H9 (cell line): ENCODE measurements around the gene BMPR2. TPM values are rescaled to one million over a fixed set of nuclear protein-coding genes. Genes with fewer than 3 reads are reported as not detected.
"Not testable (repeated sequence)": the region's sequence is repeated elsewhere in the genome, so short reads cannot be mapped to it uniquely, and the experiment has no call there.

Experiments used
- DNase-seq: peaks from one replicate; pipeline ENCODE4 v3.0.0-alpha.2; 2017
- H2AFZ ChIP-seq: one replicate; pipeline ENCODE4 v1.6.1; 2013; ENCODE audit warnings: mild to moderate bottlenecking, low read length, control low read depth, moderate library complexity
- H2AK5ac ChIP-seq: 2 replicates; pipeline ENCODE4 v1.6.1; 2013; ENCODE audit warnings: low read length, control low read depth, mixed read lengths; ENCODE audit not compliant: insufficient read length
- H2BK120ac ChIP-seq: one replicate; pipeline ENCODE4 v1.6.1; 2013; ENCODE audit warnings: low read depth, mild to moderate bottlenecking, low read length, control low read depth, inconsistent platforms; ENCODE audit not compliant: poor library complexity, severe bottlenecking
- H2BK12ac ChIP-seq: 2 replicates; pipeline ENCODE4 v1.6.1; 2013; ENCODE audit warnings: low read length, control low read depth, mixed read lengths, low read depth; ENCODE audit not compliant: insufficient read length
- H2BK15ac ChIP-seq: 2 replicates; pipeline ENCODE4 v1.6.1; 2013; ENCODE audit warnings: low read depth, low read length, control low read depth
- H2BK20ac ChIP-seq: one replicate; pipeline ENCODE4 v1.6.1; 2013; ENCODE audit warnings: low read depth, mild to moderate bottlenecking, low read length, control low read depth, inconsistent platforms; ENCODE audit not compliant: poor library complexity, severe bottlenecking
- H2BK5ac ChIP-seq: 2 replicates; pipeline ENCODE4 v1.6.1; 2013; ENCODE audit warnings: low read length, control low read depth, mixed read lengths; ENCODE audit not compliant: insufficient read length
- H3K14ac ChIP-seq: 2 replicates; pipeline ENCODE4 v1.6.1; 2013; ENCODE audit warnings: low read length, control low read depth; ENCODE audit not compliant: insufficient read depth
- H3K18ac ChIP-seq: 2 replicates; pipeline ENCODE4 v1.6.1; 2013; ENCODE audit warnings: low read depth, mild to moderate bottlenecking, mixed read lengths, low read length, control low read depth; ENCODE audit not compliant: insufficient read length
- H3K23ac ChIP-seq: 2 replicates; pipeline ENCODE4 v1.6.1; 2013; ENCODE audit warnings: low read length, control low read depth, mixed read lengths, low read depth; ENCODE audit not compliant: insufficient read length
- H3K23me2 ChIP-seq: 2 replicates; pipeline ENCODE4 v1.6.1; 2013; ENCODE audit warnings: low read depth, mild to moderate bottlenecking, mixed read lengths, low read length, control low read depth; ENCODE audit not compliant: insufficient read length, poor library complexity, severe bottlenecking
- H3K27ac ChIP-seq: 2 replicates; pipeline ENCODE4 v1.5.1; 2013; ENCODE audit warnings: low read length, control low read depth, mixed read lengths, low read depth; ENCODE audit not compliant: insufficient read length
- H3K27me3 ChIP-seq: 2 replicates; pipeline ENCODE4 v1.6.1; 2013; ENCODE audit warnings: low read length, control low read depth, inconsistent platforms; ENCODE audit not compliant: insufficient read depth
- H3K4ac ChIP-seq: 2 replicates; pipeline ENCODE4 v1.6.1; 2013; ENCODE audit warnings: low read depth, mild to moderate bottlenecking, control low read depth, inconsistent platforms, low read length, moderate library complexity
- H3K4me1 ChIP-seq: 2 replicates; pipeline ENCODE4 v1.6.1; 2013; ENCODE audit warnings: low read length, control low read depth, inconsistent platforms; ENCODE audit not compliant: insufficient read depth
- H3K4me2 ChIP-seq: 2 replicates; pipeline ENCODE4 v1.6.1; 2013; ENCODE audit warnings: low read length, control low read depth, mixed read lengths; ENCODE audit not compliant: insufficient read length, insufficient read depth
- H3K56ac ChIP-seq: 2 replicates; pipeline ENCODE4 v1.6.1; 2013; ENCODE audit warnings: low read depth, mild to moderate bottlenecking, mixed read lengths, low read length, control low read depth; ENCODE audit not compliant: insufficient read length
- H3K79me1 ChIP-seq: 2 replicates; pipeline ENCODE4 v1.6.1; 2013; ENCODE audit warnings: low read depth, mild to moderate bottlenecking, moderate library complexity, low read length, control low read depth, inconsistent platforms; ENCODE audit not compliant: insufficient read depth, poor library complexity, severe bottlenecking
- H3K79me2 ChIP-seq: 2 replicates; pipeline ENCODE4 v1.6.1; 2013; ENCODE audit warnings: low read length, control low read depth, inconsistent platforms; ENCODE audit not compliant: insufficient read depth
- H3K9ac ChIP-seq: 2 replicates; pipeline ENCODE4 v1.6.1; 2013; ENCODE audit warnings: low read length, control low read depth, mixed read lengths; ENCODE audit not compliant: insufficient read length; ENCODE audit errors: extremely low read depth
- H3K9me3 ChIP-seq: one replicate; pipeline ENCODE4 v1.6.1; 2013; ENCODE audit warnings: low read depth, low read length, inconsistent platforms; ENCODE audit not compliant: control insufficient read depth
- H3T11ph ChIP-seq: one replicate; pipeline ENCODE4 v1.6.1; 2013; ENCODE audit warnings: mild to moderate bottlenecking, low read length, control low read depth, inconsistent platforms
- H4K20me1 ChIP-seq: one replicate; pipeline ENCODE4 v1.6.1; 2013; ENCODE audit not compliant: control insufficient read depth, insufficient read length, insufficient read depth
- H4K5ac ChIP-seq: 2 replicates; pipeline ENCODE4 v1.6.1; 2013; ENCODE audit warnings: low read depth, mild to moderate bottlenecking, mixed read lengths, low read length, control low read depth; ENCODE audit not compliant: insufficient read length
- H4K8ac ChIP-seq: replicated peaks from 2 replicates; pipeline ENCODE4 v1.6.1; 2013; ENCODE audit warnings: low read length, control low read depth, mixed read lengths, low read depth; ENCODE audit not compliant: insufficient read length
- H4K91ac ChIP-seq: 2 replicates; pipeline ENCODE4 v1.6.1; 2013; ENCODE audit warnings: low read depth, mild to moderate bottlenecking, moderate library complexity, mixed read lengths, low read length, control low read depth; ENCODE audit not compliant: insufficient read length
- H3K27ac Mint-ChIP-seq, 3 experiments: 2 replicates in 2 of 3; 3 replicates in 1 of 3; pipeline ENCODE4 v1.8.0; 2020 to 2021; ENCODE audit warnings: mixed read lengths in 3 of 3, mild to moderate bottlenecking in 1 of 3, moderate library complexity in 1 of 3
- H3K27me3 Mint-ChIP-seq: 2 replicates; pipeline ENCODE4 v1.8.0; 2021; ENCODE audit warnings: low read depth, mild to moderate bottlenecking, moderate library complexity, mixed read lengths
- H3K36me3 Mint-ChIP-seq, 3 experiments: 2 replicates in 2 of 3; 3 replicates in 1 of 3; pipeline ENCODE4 v1.8.0; 2020 to 2021; ENCODE audit warnings: low read depth in 3 of 3, mixed read lengths in 3 of 3; ENCODE audit not compliant: insufficient read depth in 1 of 3
- H3K4me1 Mint-ChIP-seq, 2 experiments: 2 replicates each; pipeline ENCODE4 v1.8.0; 2020; ENCODE audit warnings: mixed read lengths in 2 of 2
- H3K4me3 Mint-ChIP-seq, 2 experiments: 2 replicates in 1 of 2; 3 replicates in 1 of 2; pipeline ENCODE4 v1.8.0; 2020 to 2021; ENCODE audit warnings: mild to moderate bottlenecking in 2 of 2, mixed read lengths in 2 of 2, moderate library complexity in 1 of 2
- H3K9me3 Mint-ChIP-seq, 2 experiments: 2 replicates in 1 of 2; 3 replicates in 1 of 2; pipeline ENCODE4 v1.8.0; 2020; ENCODE audit warnings: mild to moderate bottlenecking in 2 of 2, mixed read lengths in 2 of 2, moderate library complexity in 1 of 2
- WGBS: extraction: QIAGEN DNeasy Blood & Tissue Kit; methylation state at CpG from one replicate; pipeline ENCODE4 v1.1.7; 2013; ENCODE audit warnings: missing lambda C conversion rate, low lambda C conversion rate, mixed read lengths; ENCODE audit not compliant: insufficient read length; ENCODE audit errors: extremely low coverage; 5-methylcytosine and 5-hydroxymethylcytosine counted together
- total RNA-seq: library from RNA; stranded (reverse); gene quantifications from 2 replicates; pipeline ENCODE4 v1.2.1, GENCODE V29; 2021
- TF ChIP-seq, protein P1 (sequence below): fragments of 200-600 bp; sonication (generic); conservative IDR thresholded peaks from 3 replicates; pipeline ENCODE4 v1.8.0; 2021; ENCODE audit warnings: antibody characterized with exemption, mild to moderate bottlenecking

The BMPR2 gene
- total RNA-seq, 1 experiment from 2014 or later: 17.3 TPM

DNA sequence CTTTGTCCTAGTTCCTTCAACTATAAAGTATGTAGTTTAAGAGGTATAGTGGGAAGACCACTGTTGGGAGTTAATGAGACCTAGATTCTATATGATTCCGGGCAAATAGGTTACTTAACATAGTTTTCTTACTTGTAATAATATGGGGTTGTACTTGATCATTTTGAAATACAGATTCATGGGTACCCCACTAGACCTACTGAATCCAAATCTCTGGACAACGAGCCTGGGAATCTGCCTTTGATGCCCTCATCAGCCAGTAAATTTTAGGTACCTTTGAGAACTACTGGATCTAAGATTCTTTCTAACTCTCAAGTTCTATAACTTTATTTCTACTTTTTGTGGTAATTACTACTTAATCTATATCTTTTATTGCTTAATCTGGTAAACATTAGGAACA is 6.6 kb downstream of the BMPR2 start:
- H3K4ac ChIP-seq: no peak overlapping the region
- H3K14ac ChIP-seq: no peak overlapping the region
- no peak overlapping the region for H2BK12ac ChIP-seq
- no peak overlapping the region for H4K8ac ChIP-seq
- peaks cover 6% of the 10 kb centered on the region for H3K79me1 ChIP-seq
- no peak overlapping the region for H3K23ac ChIP-seq
- no peak overlapping the region for H2BK5ac ChIP-seq
- no peak overlapping the region for H3K27ac Mint-ChIP-seq
- no CpG with 5 or more reads among the region's 2 CpGs for WGBS
- no peaks in the 10 kb centered on the region for H3K27me3 ChIP-seq
- no peak overlapping the region for H2AK5ac ChIP-seq
- H3K18ac ChIP-seq: no peak overlapping the region
- no peaks in the 10 kb centered on the region for H3K27me3 Mint-ChIP-seq
- H2BK120ac ChIP-seq: no peak overlapping the region
- H3K4me1 ChIP-seq: peaks cover 7% of the 10 kb centered on the region; the same call in 1 of the 2 replicates
- no peak overlapping the region for H2AFZ ChIP-seq
- H4K91ac ChIP-seq: no peak overlapping the region
- no peak overlapping the region for H2BK20ac ChIP-seq
- H3K4me3 Mint-ChIP-seq: no peak overlapping the region
- H4K5ac ChIP-seq: no peak overlapping the region
- no peak overlapping the region for H3K4me2 ChIP-seq
- no peaks in the 10 kb centered on the region for H4K20me1 ChIP-seq
- H3K79me2 ChIP-seq: peaks cover 24% of the 10 kb centered on the region; the same call in 1 of the 2 replicates
- H3K56ac ChIP-seq: no peak overlapping the region
- no peak overlapping the region for H2BK15ac ChIP-seq
- H3K9me3 Mint-ChIP-seq: no peaks in the 10 kb centered on the region
- no peaks in the 10 kb centered on the region for H3K9me3 ChIP-seq
- peaks cover 4% of the 10 kb centered on the region for H3K23me2 ChIP-seq
- TF ChIP-seq, protein P1, sequence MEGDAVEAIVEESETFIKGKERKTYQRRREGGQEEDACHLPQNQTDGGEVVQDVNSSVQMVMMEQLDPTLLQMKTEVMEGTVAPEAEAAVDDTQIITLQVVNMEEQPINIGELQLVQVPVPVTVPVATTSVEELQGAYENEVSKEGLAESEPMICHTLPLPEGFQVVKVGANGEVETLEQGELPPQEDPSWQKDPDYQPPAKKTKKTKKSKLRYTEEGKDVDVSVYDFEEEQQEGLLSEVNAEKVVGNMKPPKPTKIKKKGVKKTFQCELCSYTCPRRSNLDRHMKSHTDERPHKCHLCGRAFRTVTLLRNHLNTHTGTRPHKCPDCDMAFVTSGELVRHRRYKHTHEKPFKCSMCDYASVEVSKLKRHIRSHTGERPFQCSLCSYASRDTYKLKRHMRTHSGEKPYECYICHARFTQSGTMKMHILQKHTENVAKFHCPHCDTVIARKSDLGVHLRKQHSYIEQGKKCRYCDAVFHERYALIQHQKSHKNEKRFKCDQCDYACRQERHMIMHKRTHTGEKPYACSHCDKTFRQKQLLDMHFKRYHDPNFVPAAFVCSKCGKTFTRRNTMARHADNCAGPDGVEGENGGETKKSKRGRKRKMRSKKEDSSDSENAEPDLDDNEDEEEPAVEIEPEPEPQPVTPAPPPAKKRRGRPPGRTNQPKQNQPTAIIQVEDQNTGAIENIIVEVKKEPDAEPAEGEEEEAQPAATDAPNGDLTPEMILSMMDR: no peak
- H3K4me1 Mint-ChIP-seq: peaks cover 16 to 22% of the 10 kb centered on the region in 2 experiments
- no peak overlapping the region for H3K9ac ChIP-seq
- H3K27ac ChIP-seq: no peak overlapping the region
- no peak overlapping the region for H3T11ph ChIP-seq
- peaks cover 3 to 9% (median 8%) of the 10 kb centered on the region in 3 experiments; a peak in 4 of 7 replicates for H3K36me3 Mint-ChIP-seq
- no peak for DNase-seq

DNA sequence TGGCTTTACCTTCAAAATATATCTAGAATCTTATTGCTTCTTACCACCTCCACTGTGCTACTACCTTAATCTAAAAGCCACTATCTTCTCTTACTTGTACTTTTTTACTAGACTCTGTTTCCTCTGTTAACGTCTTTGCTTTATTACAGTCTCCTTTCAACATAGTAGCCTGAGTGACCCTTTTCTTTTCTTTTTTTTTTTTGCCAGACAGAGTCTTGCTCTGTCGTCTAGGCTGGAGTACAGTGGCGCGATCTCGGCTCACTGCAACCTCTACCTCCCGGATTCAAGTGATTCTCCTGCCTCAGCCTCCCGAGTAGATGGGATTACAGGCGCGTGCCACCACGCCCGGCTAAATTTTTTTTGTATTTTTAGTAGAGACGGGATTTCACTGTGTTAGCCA is 10.4 kb downstream of the BMPR2 start:
- H3K79me1 ChIP-seq, H3K56ac ChIP-seq, H3K4me1 ChIP-seq, H2AK5ac ChIP-seq, H3K9me3 Mint-ChIP-seq, H3K9ac ChIP-seq, H2BK15ac ChIP-seq, H3K4me3 Mint-ChIP-seq, H2BK12ac ChIP-seq, H3K9me3 ChIP-seq, H4K20me1 ChIP-seq, H3K18ac ChIP-seq, H2BK120ac ChIP-seq, H2AFZ ChIP-seq, H3K27ac Mint-ChIP-seq, H3K23ac ChIP-seq, H2BK20ac ChIP-seq, H3K4me2 ChIP-seq, H3K36me3 Mint-ChIP-seq, H2BK5ac ChIP-seq, H3K4me1 Mint-ChIP-seq, H3K4ac ChIP-seq, H3K14ac ChIP-seq, H3K23me2 ChIP-seq, H4K8ac ChIP-seq, DNase-seq, H3K27me3 Mint-ChIP-seq, H3T11ph ChIP-seq, H3K27me3 ChIP-seq, H4K5ac ChIP-seq, H4K91ac ChIP-seq, H3K79me2 ChIP-seq, H3K27ac ChIP-seq: not testable (repeated sequence)
- WGBS: no CpG with 5 or more reads among the region's 12 CpGs
